ENCODE results near the gene PRKRIP1. TPM values are rescaled to one million over a fixed set of nuclear protein-coding genes. Genes with fewer than 3 reads are reported as not detected.
A peak's percentile ranks its signal among the peaks of the same experiment; 100 is the strongest.

The PRKRIP1 gene
- total RNA-seq, 2 donors from 2014 or later = 30.3 to 35.0 TPM

DNA sequence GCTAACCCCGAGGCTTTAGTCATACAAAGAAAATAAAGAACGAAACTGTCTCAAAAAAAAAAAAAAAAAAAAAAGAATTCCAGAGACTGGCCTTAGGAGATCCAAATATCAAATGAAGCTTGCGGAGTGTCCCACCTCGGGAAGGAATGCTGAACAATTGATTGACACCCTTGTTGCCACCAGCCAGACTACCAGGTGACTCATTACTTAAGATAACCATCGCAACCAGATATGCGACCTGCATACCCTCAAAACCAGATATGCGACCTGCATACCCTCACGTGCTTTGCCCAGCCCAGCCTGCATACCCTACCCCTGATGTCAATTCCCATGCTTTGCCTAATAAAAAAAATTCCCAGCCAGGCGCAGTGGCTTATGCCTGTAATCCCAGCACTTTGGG is 2.7 kb upstream of the PRKRIP1 start:
- peaks cover 25% of the 10 kb centered on the region for H3K36me3 Mint-ChIP-seq (ENCODE audit: low read depth)
- peaks cover 7% of the 10 kb centered on the region for H3K4me1 Mint-ChIP-seq
- Histone ChIP-seq H3K36me3 (ENCODE audit: control insufficient read depth, insufficient read depth, low read length) (peaks cover 26% of the 10 kb centered on the region), H3K9me3 (ENCODE audit: control insufficient read depth, low read length) (no peaks in the 10 kb centered on the region), H3K27me3 (ENCODE audit: control insufficient read depth, insufficient read depth, low read length, poor library complexity, severe bottlenecking) (no peaks in the 10 kb centered on the region), H3K4me3 (ENCODE audit: low read length) (no peak overlapping the region), H3K9ac (ENCODE audit: extremely low read depth, low read length, poor library complexity, severe bottlenecking) (no peak overlapping the region), H3K27ac (ENCODE audit: low read depth, low read length) (no peak overlapping the region), H3K4me1 (ENCODE audit: control insufficient read depth, insufficient read depth, low read length) (no peaks in the 10 kb centered on the region)
- no peaks in the 10 kb centered on the region for H3K9me3 Mint-ChIP-seq
- no peak overlapping the region for H3K27ac Mint-ChIP-seq
- no peak for DNase-seq
- 91 to 94% methylated on average over 8 to 9 of the region's 9 CpGs for WGBS, 2 experiments (ENCODE audit: insufficient coverage in 1 of 2, insufficient read length in 1 of 2)
- no peaks in the 10 kb centered on the region for H3K27me3 Mint-ChIP-seq (ENCODE audit: insufficient read depth)
- no peak overlapping the region for H3K4me3 Mint-ChIP-seq
- TF ChIP-seq, protein P1, sequence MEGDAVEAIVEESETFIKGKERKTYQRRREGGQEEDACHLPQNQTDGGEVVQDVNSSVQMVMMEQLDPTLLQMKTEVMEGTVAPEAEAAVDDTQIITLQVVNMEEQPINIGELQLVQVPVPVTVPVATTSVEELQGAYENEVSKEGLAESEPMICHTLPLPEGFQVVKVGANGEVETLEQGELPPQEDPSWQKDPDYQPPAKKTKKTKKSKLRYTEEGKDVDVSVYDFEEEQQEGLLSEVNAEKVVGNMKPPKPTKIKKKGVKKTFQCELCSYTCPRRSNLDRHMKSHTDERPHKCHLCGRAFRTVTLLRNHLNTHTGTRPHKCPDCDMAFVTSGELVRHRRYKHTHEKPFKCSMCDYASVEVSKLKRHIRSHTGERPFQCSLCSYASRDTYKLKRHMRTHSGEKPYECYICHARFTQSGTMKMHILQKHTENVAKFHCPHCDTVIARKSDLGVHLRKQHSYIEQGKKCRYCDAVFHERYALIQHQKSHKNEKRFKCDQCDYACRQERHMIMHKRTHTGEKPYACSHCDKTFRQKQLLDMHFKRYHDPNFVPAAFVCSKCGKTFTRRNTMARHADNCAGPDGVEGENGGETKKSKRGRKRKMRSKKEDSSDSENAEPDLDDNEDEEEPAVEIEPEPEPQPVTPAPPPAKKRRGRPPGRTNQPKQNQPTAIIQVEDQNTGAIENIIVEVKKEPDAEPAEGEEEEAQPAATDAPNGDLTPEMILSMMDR (conservative IDR thresholded peaks at IDR 0.05) = no peak

DNA sequence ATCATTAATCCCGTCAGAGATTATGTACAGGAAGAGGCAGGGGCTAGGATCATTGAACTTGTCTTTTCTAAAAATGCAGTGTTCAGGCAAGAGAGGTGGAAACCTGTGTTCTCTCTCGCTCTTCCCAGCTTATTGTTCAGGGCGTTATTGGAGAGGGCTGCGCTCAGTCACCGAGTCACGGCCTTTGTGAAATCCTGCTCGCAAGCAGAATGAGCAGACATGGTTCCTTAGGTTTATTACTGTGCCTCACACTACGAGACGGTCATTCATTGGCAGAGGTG is 631 bp upstream of the PRKRIP1 start:
- H3K4me1 Mint-ChIP-seq = peaks cover 7% of the 10 kb centered on the region
- no peaks in the 10 kb centered on the region for H3K27me3 Mint-ChIP-seq (ENCODE audit: insufficient read depth)
- Histone ChIP-seq H3K27me3 (ENCODE audit: control insufficient read depth, insufficient read depth, low read length, poor library complexity, severe bottlenecking) (no peaks in the 10 kb centered on the region), H3K4me1 (ENCODE audit: control insufficient read depth, insufficient read depth, low read length) (no peaks in the 10 kb centered on the region), H3K36me3 (ENCODE audit: control insufficient read depth, insufficient read depth, low read length) (peaks cover 44% of the 10 kb centered on the region), H3K9ac (ENCODE audit: extremely low read depth, low read length, poor library complexity, severe bottlenecking) (peak overlapping the region; percentile 97), H3K27ac (ENCODE audit: low read depth, low read length) (peak overlapping the region; percentile 98), H3K4me3 (ENCODE audit: low read length) (peak overlapping the region; percentile 94), H3K9me3 (ENCODE audit: control insufficient read depth, low read length) (no peaks in the 10 kb centered on the region)
- peak overlapping the region; percentile 98 for H3K27ac Mint-ChIP-seq
- 15 to 18% methylated on average over 8 to 9 of the region's 9 CpGs for WGBS, 2 experiments (ENCODE audit: insufficient coverage in 1 of 2, insufficient read length in 1 of 2)
- H3K36me3 Mint-ChIP-seq (ENCODE audit: low read depth) = peaks cover 38% of the 10 kb centered on the region
- no peaks in the 10 kb centered on the region for H3K9me3 Mint-ChIP-seq
- TF ChIP-seq, protein P1 (conservative IDR thresholded peaks at IDR 0.05) = no peak
- H3K4me3 Mint-ChIP-seq = peak overlapping the region; percentile 97
- DNase-seq = no peak

DNA sequence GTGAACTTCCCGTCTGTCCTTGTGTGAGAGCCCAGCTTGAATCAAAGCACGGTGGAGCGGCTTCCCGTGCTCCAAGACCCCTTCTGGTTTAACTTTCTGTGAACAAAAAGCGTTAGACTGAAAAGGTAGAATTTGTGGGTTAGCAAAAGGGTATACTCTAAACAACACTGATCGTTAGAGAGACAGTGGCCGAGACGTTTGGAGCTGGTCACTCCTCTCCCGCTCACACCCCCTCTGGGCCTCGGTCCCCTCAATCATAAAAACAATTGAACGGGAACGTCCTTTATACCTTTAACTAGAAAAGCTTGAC is 502 bp downstream of the PRKRIP1 start:
- H3K27me3 ChIP-seq (ENCODE audit: control insufficient read depth, insufficient read depth, low read length, poor library complexity, severe bottlenecking) = no peaks in the 10 kb centered on the region
- H3K4me1 Mint-ChIP-seq = peaks cover 7% of the 10 kb centered on the region
- H3K36me3 Mint-ChIP-seq (ENCODE audit: low read depth) = peaks cover 43% of the 10 kb centered on the region
- H3K36me3 ChIP-seq (ENCODE audit: control insufficient read depth, insufficient read depth, low read length) = peaks cover 52% of the 10 kb centered on the region
- H3K9me3 Mint-ChIP-seq = no peaks in the 10 kb centered on the region
- no peaks in the 10 kb centered on the region for H3K9me3 ChIP-seq (ENCODE audit: control insufficient read depth, low read length)
- 0% methylated on average over 4 to 12 of the region's 12 CpGs for WGBS, 2 experiments (ENCODE audit: insufficient coverage in 1 of 2, insufficient read length in 1 of 2)
- peak overlapping the region; percentile 97 for H3K4me3 Mint-ChIP-seq
- H3K27ac Mint-ChIP-seq = peak overlapping the region; percentile 98
- H3K27ac ChIP-seq (ENCODE audit: low read depth, low read length) = peak overlapping the region; percentile 74
- no peak for DNase-seq
- peak overlapping the region; percentile 97 for H3K9ac ChIP-seq (ENCODE audit: extremely low read depth, low read length, poor library complexity, severe bottlenecking)
- TF ChIP-seq, protein P1 (conservative IDR thresholded peaks at IDR 0.05) = no peak
- H3K4me3 ChIP-seq (ENCODE audit: low read length) = peak overlapping the region; percentile 94
- no peaks in the 10 kb centered on the region for H3K27me3 Mint-ChIP-seq (ENCODE audit: insufficient read depth)
- no peaks in the 10 kb centered on the region for H3K4me1 ChIP-seq (ENCODE audit: control insufficient read depth, insufficient read depth, low read length)

Measured in endodermal cell (in vitro differentiated cells).